ENCODE data around the gene EDC4.
A peak's percentile ranks its signal among the peaks of the same experiment; 100 is the strongest.

EDC4 gene

GRCh38 chr16:67884684-67885083 lies 11.8 kb downstream of the EDC4 start, which contains the start of gene NRN1L (continued):
- TF ChIP-seq PRDM10 (tag by site-specific recombination; IDR thresholded peaks at IDR 0.05) (0 out of 2 replicates have a peak, but pooled peaks have one; percentile 21), ZNF660 (tag by site-specific recombination; IDR thresholded peaks at IDR 0.05) (peak; percentile 55; the same call in 1 of the 2 replicates), TRIM28 (IDR thresholded peaks at IDR 0.05; ENCODE audit: borderline replicate concordance, low read length) (no peak), IKZF3 (tag by site-specific recombination; IDR thresholded peaks at IDR 0.05) (peak; percentile 41), ZNF404 (tag by site-specific recombination; IDR thresholded peaks at IDR 0.05) (no peak), ZNF580 (tag by site-specific recombination; IDR thresholded peaks at IDR 0.05) (no peak), ZNF302 (tag by site-specific recombination; IDR thresholded peaks at IDR 0.05; ENCODE audit: low read depth) (no peak), ZNF239 (tag by site-specific recombination; IDR thresholded peaks at IDR 0.05) (no peak), ZNF571 (tag by site-specific recombination; IDR thresholded peaks at IDR 0.05) (no peak), HIC1 (tag by site-specific recombination; IDR thresholded peaks at IDR 0.05) (peak; percentile 80), KLF8 (tag by site-specific recombination; IDR thresholded peaks at IDR 0.05) (peak; percentile 19; the same call in 1 of the 2 replicates), ZNF600 (tag by site-specific recombination; IDR thresholded peaks at IDR 0.05) (no peak), SP3 (tag by site-specific recombination; IDR thresholded peaks at IDR 0.05) (peak; percentile 60), SCRT2 (tag by site-specific recombination; IDR thresholded peaks at IDR 0.05) (peak; percentile 53), ZNF791 (tag by site-specific recombination; IDR thresholded peaks at IDR 0.05) (no peak), KLF10 (tag by site-specific recombination; IDR thresholded peaks at IDR 0.05) (peak; percentile 99), ZXDB (tag by site-specific recombination; IDR thresholded peaks at IDR 0.05) (no peak), ZNF707 (tag by site-specific recombination; IDR thresholded peaks at IDR 0.05) (no peak), ZNF140 (tag by site-specific recombination; IDR thresholded peaks at IDR 0.05) (no peak), KLF1 (tag by site-specific recombination; IDR thresholded peaks at IDR 0.05) (0 out of 2 replicates have a peak, but pooled peaks have one; percentile 61), ZEB2 (tag by site-specific recombination; IDR thresholded peaks at IDR 0.05) (0 out of 2 replicates have a peak, but pooled peaks have one; percentile 23), KLF9 (tag by site-specific recombination; IDR thresholded peaks at IDR 0.05; ENCODE audit: low read depth) (peak; percentile 93), KLF16 (tag by site-specific recombination; IDR thresholded peaks at IDR 0.05) (peak; percentile 89), ZNF341 (tag by site-specific recombination; IDR thresholded peaks at IDR 0.05; ENCODE audit: low read depth) (0 out of 2 replicates have a peak, but pooled peaks have one; percentile 20), OSR2 (tag by site-specific recombination; IDR thresholded peaks at IDR 0.05) (peak; percentile 90), PRDM2 (tag by site-specific recombination; IDR thresholded peaks at IDR 0.05; ENCODE audit: borderline replicate concordance) (no peak)
- TF ChIP-seq, protein P1, sequence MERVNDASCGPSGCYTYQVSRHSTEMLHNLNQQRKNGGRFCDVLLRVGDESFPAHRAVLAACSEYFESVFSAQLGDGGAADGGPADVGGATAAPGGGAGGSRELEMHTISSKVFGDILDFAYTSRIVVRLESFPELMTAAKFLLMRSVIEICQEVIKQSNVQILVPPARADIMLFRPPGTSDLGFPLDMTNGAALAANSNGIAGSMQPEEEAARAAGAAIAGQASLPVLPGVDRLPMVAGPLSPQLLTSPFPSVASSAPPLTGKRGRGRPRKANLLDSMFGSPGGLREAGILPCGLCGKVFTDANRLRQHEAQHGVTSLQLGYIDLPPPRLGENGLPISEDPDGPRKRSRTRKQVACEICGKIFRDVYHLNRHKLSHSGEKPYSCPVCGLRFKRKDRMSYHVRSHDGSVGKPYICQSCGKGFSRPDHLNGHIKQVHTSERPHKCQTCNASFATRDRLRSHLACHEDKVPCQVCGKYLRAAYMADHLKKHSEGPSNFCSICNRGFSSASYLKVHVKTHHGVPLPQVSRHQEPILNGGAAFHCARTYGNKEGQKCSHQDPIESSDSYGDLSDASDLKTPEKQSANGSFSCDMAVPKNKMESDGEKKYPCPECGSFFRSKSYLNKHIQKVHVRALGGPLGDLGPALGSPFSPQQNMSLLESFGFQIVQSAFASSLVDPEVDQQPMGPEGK (tag by site-specific recombination; IDR thresholded peaks at IDR 0.05), result peak; percentile 81
